Spinal cord (tissue), 10 donors: ENCODE results near the gene DAB1. TPM values are rescaled to one million over a fixed set of nuclear protein-coding genes. Genes with fewer than 3 reads are reported as not detected.

ENCODE experiments used
- DNase-seq, 6 donors: peaks; one replicate each; pipeline versions ENCODE4 v3.0.0 to v3.0.0-alpha.2; 2013 to 2015; ENCODE audit warnings: low spot score in 6 of 6, low read depth in 4 of 6
- H3K27ac ChIP-seq: one replicate; pipeline ENCODE4 v1.5.1; 2013; ENCODE audit warnings: low read depth, low read length, control low read depth
- H3K27me3 ChIP-seq: one replicate; pipeline ENCODE4 v1.6.1; 2013; ENCODE audit warnings: low read length; ENCODE audit not compliant: control insufficient read depth, insufficient read depth
- H3K36me3 ChIP-seq: one replicate; pipeline ENCODE4 v1.6.1; 2013; ENCODE audit warnings: low read length; ENCODE audit not compliant: control insufficient read depth, insufficient read depth
- H3K4me1 ChIP-seq: one replicate; pipeline ENCODE4 v1.6.1; 2013; ENCODE audit warnings: low read length; ENCODE audit not compliant: control insufficient read depth, insufficient read depth
- H3K4me3 ChIP-seq: one replicate; pipeline ENCODE4 v1.5.1; 2013; ENCODE audit warnings: low read depth, low read length, control low read depth
- H3K9me3 ChIP-seq: one replicate; pipeline ENCODE4 v1.6.1; 2013; ENCODE audit warnings: low read length; ENCODE audit not compliant: control insufficient read depth, insufficient read depth
- WGBS: methylation state at CpG from one replicate; pipeline ENCODE4 v1.1.5; 2013; ENCODE audit warnings: missing lambda C conversion rate; ENCODE audit not compliant: insufficient coverage; 5-methylcytosine and 5-hydroxymethylcytosine counted together
- long read RNA-seq, 4 donors: transcript quantifications; one replicate each; lab custom pipeline, GENCODE V29; 2026
- polyA plus RNA-seq, 2 donors: library from polyadenylated mRNA; unstranded; fragments of 120-200 nt; gene quantifications; one replicate each; pipeline ENCODE4 v1.2.1, GENCODE V29; 2013; ENCODE audit not compliant: insufficient read length in 2 of 2
- total RNA-seq, 2 donors: library from RNA; depleted of rRNA in 1 of 2; stranded (reverse); fragments of 120-200 nt in 1 of 2; fragments of >200 nt in 1 of 2; gene quantifications; one replicate each; pipeline versions ENCODE4 v1.2.3 to v1.2.4, GENCODE V29; 2013 to 2014
- donor health status: healthy.

The DAB1 gene
- 10 to 100 TPM in 1 of 2 donors, 1 to 10 TPM in 1; 8.3 to 14.2 TPM for total RNA-seq
- polyA plus RNA-seq: 10 to 100 TPM; 19.7 to 27.9 TPM
- long read RNA-seq, donor 1, full-length matches to known transcripts: 1 of 1 reads
- long read RNA-seq, donor 1, partial matches to known transcripts: 0 of 1 reads
- long read RNA-seq, donor 1, other reads (novel, unspliced or antisense): 0 of 1 reads
- long read RNA-seq, donor 2: 0 reads
- long read RNA-seq, donor 3, full-length matches to known transcripts: 1 of 1 reads
- long read RNA-seq, donor 3, partial matches to known transcripts: 0 of 1 reads
- long read RNA-seq, donor 3, other reads (novel, unspliced or antisense): 0 of 1 reads
- long read RNA-seq, donor 4: 0 reads

DNA sequence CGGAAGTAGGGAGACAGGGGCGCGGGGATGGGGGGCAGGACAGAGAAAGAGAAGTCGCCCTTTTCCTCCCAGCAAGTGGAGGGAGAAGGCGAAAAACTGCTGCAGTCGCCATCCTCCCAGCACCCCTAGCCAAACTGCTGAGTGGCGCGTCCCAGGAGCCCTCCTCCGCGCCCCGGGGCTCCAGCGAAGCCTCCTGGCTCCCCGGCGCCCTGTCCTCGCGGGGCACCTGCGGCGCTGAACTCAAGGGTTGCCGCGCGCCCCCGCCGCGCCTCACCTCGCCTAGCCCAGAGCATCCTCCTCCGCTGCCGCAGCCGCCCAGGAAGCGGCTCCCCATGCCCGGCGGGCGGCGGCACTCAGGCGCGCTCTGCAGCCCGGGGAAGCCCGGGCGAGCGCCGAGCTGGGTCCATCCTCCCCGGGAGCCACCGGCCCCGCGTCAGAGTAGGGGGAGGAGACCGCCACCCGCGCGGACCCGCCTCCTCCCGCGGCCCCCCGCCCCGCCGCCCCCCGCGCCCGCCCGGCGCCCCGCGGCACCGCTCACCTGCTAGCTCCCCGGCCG, at the start of gene DAB1:
TSS of gene DAB1 (minus strand) at position 405 of the 556 bp plus-strand sequence. CDS start 133,030 bp downstream, outside the sequence.
- Histone ChIP-seq H3K27ac (peak within 1 kb of the TSS; percentile 47), H3K27me3 (peaks cover 28% of the 10 kb centered on the region), H3K9me3 (no peaks in the 10 kb centered on the region), H3K4me1 (peaks cover 23% of the 10 kb centered on the region), H3K4me3 (peak within 1 kb of the TSS; percentile 60), H3K36me3 (no peaks in the 10 kb centered on the region)
- peak in 3 of 6 donors; percentile 28 to 75 (median 72) for DNase-seq
- 0% methylated on average over 63 of the region's 64 CpGs for WGBS

GRCh38 chr1:57473448-57473847, 49.6 kb upstream of the DAB1 start:
- Histone ChIP-seq H3K4me3 (no peak overlapping the region), H3K36me3 (no peaks in the 10 kb centered on the region), H3K9me3 (no peaks in the 10 kb centered on the region), H3K27ac (peak overlapping the region; percentile 67), H3K4me1 (no peaks in the 10 kb centered on the region), H3K27me3 (no peaks in the 10 kb centered on the region)
- 100% methylated on average over 2 of the region's 5 CpGs for WGBS
- DNase-seq: no peak

DNA sequence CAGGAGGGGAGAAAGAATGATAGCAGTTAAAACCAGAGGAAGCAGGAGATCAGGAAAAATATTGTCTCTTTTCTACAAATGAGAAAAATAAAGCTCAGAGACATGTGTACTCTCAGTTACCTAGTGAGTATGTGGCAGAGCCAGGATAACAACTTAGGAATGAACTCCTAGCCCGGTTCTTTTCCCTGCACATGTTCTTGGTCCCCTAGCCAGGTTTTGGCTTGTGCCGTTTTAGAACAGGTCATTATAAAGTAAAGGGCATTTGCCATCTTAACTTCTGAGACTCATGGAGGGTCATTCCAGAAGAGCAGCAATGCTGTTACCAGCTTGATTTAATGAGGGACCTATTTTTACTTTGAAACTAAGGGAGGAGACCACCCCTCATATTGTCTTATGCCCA, 48.1 kb upstream of the DAB1 start:
- Histone ChIP-seq H3K36me3 (no peaks in the 10 kb centered on the region), H3K27me3 (no peaks in the 10 kb centered on the region), H3K4me3 (no peak overlapping the region), H3K9me3 (no peaks in the 10 kb centered on the region), H3K27ac (no peak overlapping the region), H3K4me1 (no peaks in the 10 kb centered on the region)
- DNase-seq: no peak
- 89% methylated on average over 1 of the region's 2 CpGs for WGBS

GRCh38 chr1:57470036-57470435, 46.2 kb upstream of the DAB1 start:
- WGBS: no CpG with 5 or more reads among the region's 1 CpG
- Histone ChIP-seq H3K27me3 (no peaks in the 10 kb centered on the region), H3K4me1 (no peaks in the 10 kb centered on the region), H3K27ac (no peak overlapping the region), H3K9me3 (no peaks in the 10 kb centered on the region), H3K4me3 (no peak overlapping the region), H3K36me3 (no peaks in the 10 kb centered on the region)
- DNase-seq: no peak

- no peaks in the 10 kb centered on the region for H3K27me3 ChIP-seq
- H3K4me1 ChIP-seq: no peaks in the 10 kb centered on the region
- DNase-seq: peak in 1 of 6 donors; percentile 92
- no peak overlapping the region for H3K27ac ChIP-seq
- 75% methylated on average over 1 of the region's 2 CpGs for WGBS
- no peaks in the 10 kb centered on the region for H3K36me3 ChIP-seq
- no peak overlapping the region for H3K4me3 ChIP-seq
- H3K9me3 ChIP-seq: no peaks in the 10 kb centered on the region
Measured at GRCh38 chr1:57468641-57469523, 45.0 kb upstream of the DAB1 start.

- DNase-seq: peak in 1 of 6 donors; percentile 75
- H3K27ac ChIP-seq: no peak overlapping the region
- H3K27me3 ChIP-seq: no peaks in the 10 kb centered on the region
- no peak overlapping the region for H3K4me3 ChIP-seq
- no peaks in the 10 kb centered on the region for H3K36me3 ChIP-seq
- H3K9me3 ChIP-seq: no peaks in the 10 kb centered on the region
- 100% methylated on average over 1 of the region's 1 CpG for WGBS
- no peaks in the 10 kb centered on the region for H3K4me1 ChIP-seq
Measured at GRCh38 chr1:57467830-57468229, 44.0 kb upstream of the DAB1 start.

GRCh38 chr1:57464756-57465155, 40.9 kb upstream of the DAB1 start:
- Histone ChIP-seq H3K4me1 (no peaks in the 10 kb centered on the region), H3K27ac (no peak overlapping the region), H3K9me3 (no peaks in the 10 kb centered on the region), H3K36me3 (no peaks in the 10 kb centered on the region), H3K27me3 (no peaks in the 10 kb centered on the region), H3K4me3 (no peak overlapping the region)
- peak in 3 of 6 donors; percentile 10 to 76 (median 43) for DNase-seq
- 17% methylated on average over 1 of the region's 3 CpGs for WGBS

GRCh38 chr1:57463343-57463742, 39.5 kb upstream of the DAB1 start:
- peak in 1 of 6 donors; percentile 30 for DNase-seq
- H3K27me3 ChIP-seq: no peaks in the 10 kb centered on the region
- no peak overlapping the region for H3K27ac ChIP-seq
- no peaks in the 10 kb centered on the region for H3K9me3 ChIP-seq
- no peaks in the 10 kb centered on the region for H3K36me3 ChIP-seq
- 29% methylated on average over 3 of the region's 3 CpGs for WGBS
- no peaks in the 10 kb centered on the region for H3K4me1 ChIP-seq
- H3K4me3 ChIP-seq: no peak overlapping the region

DNA sequence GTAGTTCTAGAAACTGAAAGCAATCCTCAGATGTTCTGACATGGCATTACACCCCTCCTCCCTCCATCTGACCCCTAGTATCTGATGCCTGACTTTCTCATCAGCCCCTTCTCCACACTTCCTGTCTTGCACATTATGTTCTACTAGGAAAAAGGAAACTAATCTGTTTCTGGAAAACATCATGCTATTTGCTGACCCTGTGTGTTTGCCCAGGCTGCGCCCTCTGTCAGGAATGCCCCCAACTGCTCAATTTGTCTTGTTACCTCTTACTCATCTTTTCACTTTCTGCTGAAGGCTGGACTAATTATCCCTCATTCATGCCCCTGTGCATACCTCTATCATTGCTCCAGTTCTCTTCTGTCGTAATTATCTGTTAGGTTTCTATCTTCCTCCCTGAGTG, 37.5 kb upstream of the DAB1 start:
- Histone ChIP-seq H3K4me1 (no peaks in the 10 kb centered on the region), H3K36me3 (no peaks in the 10 kb centered on the region), H3K9me3 (no peaks in the 10 kb centered on the region), H3K27me3 (no peaks in the 10 kb centered on the region), H3K4me3 (no peak overlapping the region), H3K27ac (no peak overlapping the region)
- no peak for DNase-seq
- WGBS: 79% methylated on average over 1 of the region's 2 CpGs
